SK-N-MC (cell line): ENCODE results near the gene ASCC3.

Experiments used
- DNase-seq: peaks from one replicate; pipeline ENCODE4 v3.0.0-alpha.2; 2011; ENCODE audit warnings: low read depth, low spot score
- H3K27ac ChIP-seq: fragments of 200-600 bp; sonication (generic); 2 replicates; pipeline ENCODE4 v1.5.1; 2016; ENCODE audit warnings: mixed run types
- H3K36me3 ChIP-seq: fragments of 200-600 bp; sonication (generic); 2 replicates; pipeline ENCODE4 v1.6.1; 2017; ENCODE audit warnings: antibody characterized with exemption, low read length, mixed read lengths; ENCODE audit not compliant: insufficient read depth
- H3K4me3 ChIP-seq: fragments of 200-600 bp; sonication (generic); 2 replicates; pipeline ENCODE4 v1.5.1; 2016
- H3K9ac ChIP-seq: fragments of 200-600 bp; sonication (generic); 2 replicates; pipeline ENCODE4 v1.8.0; 2017; ENCODE audit warnings: mixed run types, mixed read lengths; ENCODE audit not compliant: insufficient read length
- H3K9me3 ChIP-seq: fragments of 200-600 bp; sonication (generic); 2 replicates; pipeline ENCODE4 v1.6.1; 2017; ENCODE audit warnings: low read depth, mild to moderate bottlenecking, antibody characterized with exemption, low read length, moderate library complexity, mixed read lengths
- EZH2 ChIP-seq: fragments of 200-600 bp; sonication (generic); IDR thresholded peaks from one replicate; pipeline ENCODE4 v1.6.1; 2017; ENCODE audit warnings: antibody characterized with exemption
- FOXP2 ChIP-seq: optimal IDR thresholded peaks from 2 replicates; pipeline ENCODE3; 2011; ENCODE audit warnings: mild to moderate bottlenecking, moderate library complexity; ENCODE audit not compliant: insufficient read depth; ENCODE audit errors: extremely low read length, control extremely low read depth
- POLR2AphosphoS5 ChIP-seq: IDR thresholded peaks from 2 replicates; pipeline ENCODE4 v1.6.1; 2012; ENCODE audit warnings: mild to moderate bottlenecking, low read depth, low read length, borderline replicate concordance

The ASCC3 gene

DNA sequence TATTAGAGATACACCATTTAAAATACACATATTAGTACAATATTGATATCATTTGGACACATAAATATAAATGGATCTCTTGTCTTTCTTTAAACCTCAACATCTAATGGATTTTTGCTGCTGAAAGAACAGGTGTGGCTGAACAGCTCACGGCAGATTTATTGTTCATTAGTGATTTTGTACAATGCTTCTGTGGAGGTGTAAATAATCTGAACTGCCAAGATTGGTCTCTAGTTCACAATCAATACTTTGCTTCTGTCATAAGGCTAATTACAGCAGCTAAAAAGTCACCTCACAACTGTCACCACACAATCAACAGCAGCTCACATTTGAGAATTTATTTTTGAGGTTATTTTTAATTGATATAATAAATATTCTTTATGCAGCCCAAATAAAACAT, 254.4 kb downstream of the ASCC3 start:
- peaks cover 5% of the 10 kb centered on the region; the same call in 1 of the 2 replicates for H3K36me3 ChIP-seq
- DNase-seq = no peak
- no peak overlapping the region for H3K27ac ChIP-seq
- no peaks in the 10 kb centered on the region for H3K9me3 ChIP-seq
- no peak overlapping the region for H3K9ac ChIP-seq
- TF ChIP-seq EZH2 (no peak), FOXP2 (no peak), POLR2AphosphoS5 (no peak)
- no peak overlapping the region for H3K4me3 ChIP-seq

DNA sequence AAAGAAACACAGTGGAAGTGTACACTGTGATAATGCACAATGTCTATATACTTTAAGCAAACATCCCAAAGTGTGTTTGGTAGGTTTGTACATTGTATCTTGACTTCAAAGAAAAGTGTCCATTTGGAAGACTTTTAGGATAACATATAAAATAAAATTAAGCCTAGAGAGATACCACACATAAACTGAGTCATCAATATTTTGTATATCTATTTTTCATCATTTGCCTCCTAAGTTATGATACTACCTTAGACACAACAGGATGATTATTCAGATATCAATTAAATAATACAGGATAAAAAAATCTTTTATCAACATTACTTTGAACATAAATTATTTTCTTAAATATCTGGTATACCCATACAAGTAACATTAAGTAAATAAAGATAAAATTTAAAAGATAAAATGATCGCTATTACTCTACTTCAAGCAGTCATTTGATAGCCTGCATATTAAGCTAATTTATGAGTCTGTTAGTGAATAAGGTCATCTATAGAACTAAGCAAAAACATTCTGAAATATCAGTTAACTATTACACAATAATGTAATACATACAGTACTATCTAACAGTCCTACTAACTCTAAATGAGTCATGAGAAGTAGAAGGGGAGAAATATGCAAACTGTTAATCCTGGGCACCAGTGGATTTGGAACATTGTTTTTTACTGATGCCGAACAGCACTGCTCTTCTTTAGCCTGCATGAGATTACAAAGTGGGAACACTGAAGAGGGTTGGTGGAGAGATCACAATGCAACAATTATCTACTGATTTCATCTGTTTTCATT, 258.0 kb downstream of the ASCC3 start:
- H3K9me3 ChIP-seq = no peaks in the 10 kb centered on the region
- TF ChIP-seq FOXP2 (no peak), POLR2AphosphoS5 (no peak), EZH2 (no peak)
- no peak for DNase-seq
- 0 out of 2 replicates have a peak, but pooled peaks cover 3% of the 10 kb centered on the region for H3K36me3 ChIP-seq
- H3K27ac ChIP-seq = no peak overlapping the region
- no peak overlapping the region for H3K4me3 ChIP-seq
- no peak overlapping the region for H3K9ac ChIP-seq

DNA sequence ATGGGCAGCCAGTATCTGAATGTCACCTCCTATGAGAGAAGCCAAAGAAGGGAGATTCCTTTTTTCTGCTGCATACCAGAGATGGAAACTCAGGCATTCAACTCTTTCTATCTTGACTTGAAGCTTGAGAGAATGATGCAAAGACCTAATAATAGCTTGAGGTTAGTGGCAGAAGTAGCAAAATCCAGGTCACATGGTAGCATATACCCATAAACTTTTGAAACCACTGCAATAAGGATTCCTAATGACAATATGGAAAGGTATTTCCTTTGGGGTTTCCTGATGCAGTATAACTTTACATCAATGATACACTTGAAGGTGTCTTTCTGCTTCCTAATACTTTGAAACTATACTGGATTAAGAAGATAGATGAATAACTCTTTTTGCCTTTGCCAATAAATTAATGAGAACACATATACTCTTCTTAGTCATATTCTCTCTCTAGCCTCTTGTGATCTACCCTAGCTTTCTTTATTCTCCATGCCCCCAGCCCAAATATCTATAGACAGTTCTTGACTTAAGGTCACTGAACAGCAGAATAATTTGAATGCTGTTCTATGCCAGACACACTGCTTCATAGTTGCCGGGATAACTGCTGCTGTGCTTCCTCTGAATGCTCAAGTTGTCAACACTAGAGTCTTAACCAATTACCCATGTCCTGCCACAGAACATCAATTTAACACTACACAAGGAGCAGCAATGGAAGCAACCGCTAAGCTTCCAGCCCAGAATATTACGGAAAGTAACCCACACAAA, 260.9 kb downstream of the ASCC3 start:
- no peak for TF ChIP-seq EZH2
- TF ChIP-seq POLR2AphosphoS5 = no peak
- no peak for TF ChIP-seq FOXP2
- Histone ChIP-seq H3K36me3 (no peaks in the 10 kb centered on the region), H3K27ac (no peak overlapping the region), H3K9me3 (no peaks in the 10 kb centered on the region), H3K9ac (no peak overlapping the region), H3K4me3 (no peak overlapping the region)
- DNase-seq = no peak

DNA sequence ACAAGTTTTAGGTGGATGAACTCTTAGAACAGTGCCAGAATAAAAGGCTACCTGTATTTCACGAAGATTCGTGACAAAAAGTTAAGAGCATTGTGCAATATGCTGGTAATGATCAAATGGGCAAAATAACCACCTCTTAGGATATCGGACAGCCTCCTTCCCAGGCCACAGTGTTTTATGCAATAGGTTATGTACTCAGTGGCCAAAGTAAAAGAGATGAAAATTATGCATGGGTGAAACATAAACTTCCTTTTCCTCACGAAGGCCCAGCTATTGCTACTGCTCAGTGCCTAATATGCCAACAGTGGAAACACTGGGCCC, 262.8 kb downstream of the ASCC3 start:
- H3K36me3 ChIP-seq = no peaks in the 10 kb centered on the region
- H3K4me3 ChIP-seq = no peak overlapping the region
- H3K9me3 ChIP-seq = no peaks in the 10 kb centered on the region
- H3K9ac ChIP-seq = no peak overlapping the region
- no peak for DNase-seq
- H3K27ac ChIP-seq = no peak overlapping the region
- no peak for TF ChIP-seq EZH2
- TF ChIP-seq POLR2AphosphoS5 = no peak
- TF ChIP-seq FOXP2 = no peak

DNA sequence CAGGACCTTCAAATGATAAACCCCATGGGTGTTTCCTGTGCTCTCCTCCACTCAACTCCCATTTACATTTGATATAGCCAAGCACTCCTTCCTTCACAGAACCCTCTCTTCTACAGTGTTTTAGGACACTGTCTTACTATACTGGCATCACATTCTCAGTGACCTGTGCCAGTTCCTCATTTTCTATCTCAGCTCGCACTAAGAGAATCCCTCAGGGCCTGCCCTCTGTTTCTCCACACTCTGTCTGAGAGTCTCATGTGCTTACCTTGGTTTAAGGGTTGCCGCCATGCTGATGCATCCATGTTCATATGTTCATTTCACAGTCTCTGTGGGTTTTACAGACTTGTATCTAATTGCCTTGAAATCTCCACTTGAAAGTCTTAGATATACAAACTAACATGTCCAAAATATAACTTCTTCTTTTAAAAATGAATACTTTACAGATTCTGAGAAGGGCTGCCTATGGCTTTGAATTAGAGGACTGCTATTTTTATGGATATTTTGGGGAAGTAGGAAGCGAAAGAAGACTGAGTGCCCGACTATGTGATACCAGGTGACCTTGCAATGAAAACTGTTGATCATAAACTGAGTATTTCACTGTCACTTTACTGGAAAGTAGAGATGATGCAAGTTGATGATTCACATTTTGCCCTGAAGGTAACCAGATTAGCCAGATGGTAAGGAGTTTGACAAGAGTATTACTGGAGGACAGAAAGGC, 263.3 kb downstream of the ASCC3 start:
- DNase-seq = no peak
- Histone ChIP-seq H3K4me3 (no peak overlapping the region), H3K27ac (no peak overlapping the region), H3K9me3 (no peaks in the 10 kb centered on the region), H3K36me3 (no peaks in the 10 kb centered on the region), H3K9ac (no peak overlapping the region)
- no peak for TF ChIP-seq FOXP2
- no peak for TF ChIP-seq EZH2
- no peak for TF ChIP-seq POLR2AphosphoS5

DNA sequence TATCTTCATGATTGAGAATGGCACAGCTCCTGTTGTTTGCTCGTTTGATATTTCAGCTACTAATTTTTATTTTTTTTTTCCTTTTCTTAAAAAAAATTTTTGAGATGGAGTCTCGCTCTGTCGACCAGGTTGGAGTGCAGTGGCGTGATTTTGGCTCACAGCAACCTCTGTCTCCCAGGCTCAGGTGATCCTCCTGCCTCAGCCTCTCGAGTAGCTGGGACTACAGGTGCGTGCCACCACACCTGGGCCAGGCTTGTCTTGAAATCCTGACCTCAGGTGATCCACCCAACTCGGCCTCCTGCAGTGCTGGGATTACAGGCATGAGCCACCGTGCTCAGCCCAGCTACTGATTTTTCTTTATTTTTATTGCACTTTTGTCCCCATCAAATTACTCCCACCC, 266.2 kb downstream of the ASCC3 start:
- H3K36me3 ChIP-seq = no peaks in the 10 kb centered on the region
- no peak for DNase-seq
- H3K4me3 ChIP-seq = no peak overlapping the region

DNA sequence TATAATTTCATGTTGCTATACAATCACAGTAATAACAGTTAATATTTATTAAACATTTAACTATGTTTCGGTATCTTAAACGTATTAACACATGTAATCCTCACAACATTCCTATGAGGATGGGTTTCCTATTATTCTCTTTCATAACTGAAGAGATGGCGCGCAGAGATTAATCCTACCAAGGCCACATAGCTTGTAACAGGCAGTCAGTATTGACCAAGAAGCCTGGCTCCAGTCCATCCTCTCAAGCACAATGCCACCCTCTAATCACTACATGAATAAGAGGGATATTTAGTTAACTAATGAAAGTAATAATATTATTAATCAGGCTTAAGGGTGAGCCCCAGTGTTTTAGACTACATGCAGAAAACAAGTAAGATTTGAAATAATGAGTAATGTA, 266.7 kb downstream of the ASCC3 start:
- TF ChIP-seq POLR2AphosphoS5 = no peak
- TF ChIP-seq EZH2 = no peak
- no peak for TF ChIP-seq FOXP2
- no peaks in the 10 kb centered on the region for H3K36me3 ChIP-seq
- no peak overlapping the region for H3K9ac ChIP-seq
- H3K27ac ChIP-seq = no peak overlapping the region
- no peak for DNase-seq
- H3K9me3 ChIP-seq = no peaks in the 10 kb centered on the region
- no peak overlapping the region for H3K4me3 ChIP-seq

More for the DNA sequence above, 266.2 kb downstream of the ASCC3 start:
- H3K9me3 ChIP-seq = no peaks in the 10 kb centered on the region
- no peak overlapping the region for H3K27ac ChIP-seq
- no peak for TF ChIP-seq FOXP2
- TF ChIP-seq POLR2AphosphoS5 = no peak
- no peak for TF ChIP-seq EZH2
- H3K9ac ChIP-seq = no peak overlapping the region

DNA sequence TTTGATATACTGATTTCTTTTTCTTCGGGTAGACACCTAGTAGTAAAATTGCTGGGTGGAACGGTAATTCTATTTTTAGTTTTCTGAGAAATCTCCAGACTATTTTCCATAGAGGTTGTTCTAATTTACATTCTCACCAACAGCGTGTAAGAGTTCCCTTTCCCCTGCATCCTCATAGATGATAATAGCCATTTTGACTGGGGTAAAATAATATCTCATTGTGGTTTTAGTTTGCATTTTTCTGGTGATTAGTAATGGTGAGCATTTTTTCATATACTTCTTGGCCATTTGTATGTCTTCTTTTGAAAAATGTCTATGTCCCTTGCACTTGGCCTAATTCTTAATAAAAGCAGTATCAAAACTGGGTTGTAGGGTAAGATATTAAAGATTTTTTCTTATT, 267.5 kb downstream of the ASCC3 start:
- no peak for TF ChIP-seq POLR2AphosphoS5
- TF ChIP-seq EZH2 = no peak
- no peak for TF ChIP-seq FOXP2
- no peak overlapping the region for H3K4me3 ChIP-seq
- no peak overlapping the region for H3K27ac ChIP-seq
- no peaks in the 10 kb centered on the region for H3K36me3 ChIP-seq
- DNase-seq = no peak
- H3K9ac ChIP-seq = no peak overlapping the region
- H3K9me3 ChIP-seq = no peaks in the 10 kb centered on the region
